PFSK-1 (cell line): ENCODE data around the gene IDH3A.

Source experiments
- POLR2AphosphoS5 ChIP-seq: IDR thresholded peaks from 2 replicates; pipeline ENCODE4 v1.6.1; 2012; ENCODE audit warnings: low read depth, mild to moderate bottlenecking, control low read depth, low read length, moderate library complexity
- REST ChIP-seq, 2 experiments: IDR thresholded peaks; 2 replicates each; pipeline versions ENCODE4 v1.6.1 to v1.8.0; 2011 to 2012; ENCODE audit warnings: low read depth in 2 of 2, low read length in 2 of 2, control low read depth in 1 of 2, inconsistent platforms in 1 of 2, mild to moderate bottlenecking in 1 of 2, moderate library complexity in 1 of 2; ENCODE audit not compliant: insufficient read depth in 1 of 2
- SIN3A ChIP-seq: IDR thresholded peaks from 2 replicates; pipeline ENCODE4 v1.6.1; 2012; ENCODE audit warnings: mild to moderate bottlenecking, low read length, moderate library complexity, borderline replicate concordance; ENCODE audit not compliant: insufficient read depth
- TAF1 ChIP-seq: IDR thresholded peaks from 2 replicates; pipeline ENCODE4 v1.6.1; 2012; ENCODE audit warnings: low read length, control low read depth, borderline replicate concordance; ENCODE audit not compliant: insufficient read depth

- TF ChIP-seq POLR2AphosphoS5: no peak
- no peak for TF ChIP-seq REST (IDR thresholded peaks at IDR 0.05; ENCODE audit: insufficient read depth in 1 of 2, low read depth in 2 of 2, low read length in 2 of 2)
- no peak for TF ChIP-seq SIN3A
- no peak for TF ChIP-seq TAF1
Observed at GRCh38 chr15:78133801-78134200, 15.4 kb upstream of the IDH3A start.
